ENCODE data around the gene PRCC.

DNA sequence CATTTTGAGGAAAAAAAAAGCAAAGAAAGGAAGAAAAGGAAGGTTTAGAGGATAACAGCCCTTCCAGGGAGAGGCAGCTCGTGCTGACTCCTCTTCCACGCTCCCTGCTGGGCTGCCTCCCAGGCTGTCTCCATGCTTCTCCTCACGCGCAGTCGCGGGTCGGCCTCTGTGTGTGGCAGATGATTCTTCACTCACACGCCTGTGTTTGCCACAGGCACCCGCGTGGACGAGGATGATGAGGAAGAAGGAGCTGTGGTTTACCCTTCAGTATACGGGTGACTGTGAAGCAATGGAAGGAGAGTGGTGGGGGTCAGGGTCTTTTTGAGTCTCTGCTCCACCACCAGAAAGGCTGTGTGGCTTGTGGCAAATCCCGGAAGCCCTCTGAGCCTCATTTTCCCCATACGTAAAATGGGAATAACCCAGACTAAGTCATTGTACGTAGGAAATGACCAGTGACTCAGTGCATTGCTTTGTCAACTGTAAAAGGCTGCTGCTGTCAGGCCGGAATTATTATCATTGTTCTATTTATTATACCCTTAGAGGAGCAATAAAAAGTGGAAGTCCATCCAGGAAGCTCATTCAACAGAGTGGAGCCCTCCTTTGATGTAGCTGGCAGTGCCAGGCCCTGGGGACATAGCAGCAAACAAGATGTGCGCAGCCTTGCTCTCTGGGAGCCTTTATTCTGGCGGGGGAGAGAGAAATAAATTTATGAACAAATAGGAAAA, 61.2 kb downstream of the PRCC start:
- TF ChIP-seq CTCF (conservative IDR thresholded peaks at IDR 0.05; ENCODE audit: low read depth, low read length) = no peak
- TF ChIP-seq EZH2 (IDR thresholded peaks at IDR 0.05; ENCODE audit: borderline replicate concordance, low read depth, low read length, poor library complexity, severe bottlenecking) = no peak
